ENCODE measurements around the gene TOR1B.
A peak's percentile ranks its signal among the peaks of the same experiment; 100 is the strongest.

Gene TOR1B

DNA sequence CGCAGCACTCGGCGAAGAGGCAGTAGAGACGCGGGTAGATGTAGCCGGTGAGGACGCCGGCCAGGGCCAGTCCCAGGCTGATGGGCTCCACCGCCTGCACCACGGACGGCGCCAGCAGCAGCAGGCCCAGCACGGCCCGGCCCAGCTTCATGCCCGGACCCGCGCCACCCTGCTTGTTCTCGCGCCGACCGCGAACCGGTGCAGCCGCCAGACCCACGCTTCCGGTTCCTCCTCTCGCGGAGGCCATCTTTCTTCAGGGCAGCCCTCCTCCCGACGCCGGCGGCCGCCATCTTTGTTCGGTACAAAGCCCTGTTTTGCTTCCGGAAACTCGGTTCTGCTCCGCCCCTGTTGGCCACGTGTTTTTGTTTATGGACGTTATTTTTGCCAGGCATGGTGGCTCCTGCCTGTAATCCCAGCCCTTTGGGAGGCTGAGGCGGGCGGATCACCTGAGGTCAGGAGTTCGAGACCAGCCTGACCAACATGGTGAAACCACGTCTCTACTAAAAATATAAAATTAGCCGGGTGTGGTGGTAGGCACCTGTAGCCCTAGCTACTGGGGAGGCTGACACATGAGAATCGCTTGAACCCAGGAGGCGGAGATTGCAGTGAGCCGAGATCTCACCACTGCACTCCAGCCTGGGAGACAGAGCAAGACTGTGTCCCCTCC is 21.1 kb downstream of the TOR1B start, which contains the start of gene TOR1A (continued):
- TF ChIP-seq, protein P1, sequence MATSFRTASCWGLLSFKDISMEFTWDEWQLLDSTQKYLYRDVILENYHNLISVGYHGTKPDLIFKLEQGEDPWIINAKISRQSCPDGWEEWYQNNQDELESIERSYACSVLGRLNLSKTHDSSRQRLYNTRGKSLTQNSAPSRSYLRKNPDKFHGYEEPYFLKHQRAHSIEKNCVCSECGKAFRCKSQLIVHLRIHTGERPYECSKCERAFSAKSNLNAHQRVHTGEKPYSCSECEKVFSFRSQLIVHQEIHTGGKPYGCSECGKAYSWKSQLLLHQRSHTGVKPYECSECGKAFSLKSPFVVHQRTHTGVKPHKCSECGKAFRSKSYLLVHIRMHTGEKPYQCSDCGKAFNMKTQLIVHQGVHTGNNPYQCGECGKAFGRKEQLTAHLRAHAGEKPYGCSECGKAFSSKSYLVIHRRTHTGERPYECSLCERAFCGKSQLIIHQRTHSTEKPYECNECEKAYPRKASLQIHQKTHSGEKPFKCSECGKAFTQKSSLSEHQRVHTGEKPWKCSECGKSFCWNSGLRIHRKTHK (tag by site-specific recombination; IDR thresholded peaks at IDR 0.05): no peak
- no peak for TF ChIP-seq ZNF169 (tag by site-specific recombination; IDR thresholded peaks at IDR 0.05)
- 0 out of 2 replicates have a peak, but pooled peaks have one; percentile 32 for TF ChIP-seq ZNF623 (tag by site-specific recombination; IDR thresholded peaks at IDR 0.05)
- no peak for TF ChIP-seq ZNF747 (tag by site-specific recombination; IDR thresholded peaks at IDR 0.05)
- TF ChIP-seq, protein P2, sequence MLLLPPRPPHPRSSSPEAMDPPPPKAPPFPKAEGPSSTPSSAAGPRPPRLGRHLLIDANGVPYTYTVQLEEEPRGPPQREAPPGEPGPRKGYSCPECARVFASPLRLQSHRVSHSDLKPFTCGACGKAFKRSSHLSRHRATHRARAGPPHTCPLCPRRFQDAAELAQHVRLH (tag by site-specific recombination; IDR thresholded peaks at IDR 0.05): peak; percentile 94
- no peak for TF ChIP-seq ZNF560 (tag by site-specific recombination; IDR thresholded peaks at IDR 0.05; ENCODE audit: borderline replicate concordance)
- TF ChIP-seq ZNF302 (tag by site-specific recombination; IDR thresholded peaks at IDR 0.05; ENCODE audit: low read depth): no peak
- peak; percentile 70 for TF ChIP-seq EGR2 (tag by site-specific recombination; IDR thresholded peaks at IDR 0.05; ENCODE audit: low read depth)
- TF ChIP-seq ZBTB48 (tag by site-specific recombination; IDR thresholded peaks at IDR 0.05): no peak
- TF ChIP-seq ZNF501 (tag by site-specific recombination; IDR thresholded peaks at IDR 0.05): peak; percentile 86
- TF ChIP-seq SP7 (tag by site-specific recombination; IDR thresholded peaks at IDR 0.05): peak; percentile 78; the same call in 1 of the 2 replicates
- TF ChIP-seq ZNF175 (tag by site-specific recombination; IDR thresholded peaks at IDR 0.05): no peak
- TF ChIP-seq IKZF3 (tag by site-specific recombination; IDR thresholded peaks at IDR 0.05): peak; percentile 87
- TF ChIP-seq, protein P3, sequence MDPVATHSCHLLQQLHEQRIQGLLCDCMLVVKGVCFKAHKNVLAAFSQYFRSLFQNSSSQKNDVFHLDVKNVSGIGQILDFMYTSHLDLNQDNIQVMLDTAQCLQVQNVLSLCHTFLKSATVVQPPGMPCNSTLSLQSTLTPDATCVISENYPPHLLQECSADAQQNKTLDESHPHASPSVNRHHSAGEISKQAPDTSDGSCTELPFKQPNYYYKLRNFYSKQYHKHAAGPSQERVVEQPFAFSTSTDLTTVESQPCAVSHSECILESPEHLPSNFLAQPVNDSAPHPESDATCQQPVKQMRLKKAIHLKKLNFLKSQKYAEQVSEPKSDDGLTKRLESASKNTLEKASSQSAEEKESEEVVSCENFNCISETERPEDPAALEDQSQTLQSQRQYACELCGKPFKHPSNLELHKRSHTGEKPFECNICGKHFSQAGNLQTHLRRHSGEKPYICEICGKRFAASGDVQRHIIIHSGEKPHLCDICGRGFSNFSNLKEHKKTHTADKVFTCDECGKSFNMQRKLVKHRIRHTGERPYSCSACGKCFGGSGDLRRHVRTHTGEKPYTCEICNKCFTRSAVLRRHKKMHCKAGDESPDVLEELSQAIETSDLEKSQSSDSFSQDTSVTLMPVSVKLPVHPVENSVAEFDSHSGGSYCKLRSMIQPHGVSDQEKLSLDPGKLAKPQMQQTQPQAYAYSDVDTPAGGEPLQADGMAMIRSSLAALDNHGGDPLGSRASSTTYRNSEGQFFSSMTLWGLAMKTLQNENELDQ (tag by site-specific recombination; IDR thresholded peaks at IDR 0.05; ENCODE audit: low read depth): no peak
- TF ChIP-seq ZNF138 (tag by site-specific recombination; IDR thresholded peaks at IDR 0.05; ENCODE audit: borderline replicate concordance): no peak
- no peak for TF ChIP-seq ZNF701 (tag by site-specific recombination; IDR thresholded peaks at IDR 0.05)
- no peak for TF ChIP-seq ZNF830 (tag by site-specific recombination; IDR thresholded peaks at IDR 0.05; ENCODE audit: low read depth)
- TF ChIP-seq, protein P4, sequence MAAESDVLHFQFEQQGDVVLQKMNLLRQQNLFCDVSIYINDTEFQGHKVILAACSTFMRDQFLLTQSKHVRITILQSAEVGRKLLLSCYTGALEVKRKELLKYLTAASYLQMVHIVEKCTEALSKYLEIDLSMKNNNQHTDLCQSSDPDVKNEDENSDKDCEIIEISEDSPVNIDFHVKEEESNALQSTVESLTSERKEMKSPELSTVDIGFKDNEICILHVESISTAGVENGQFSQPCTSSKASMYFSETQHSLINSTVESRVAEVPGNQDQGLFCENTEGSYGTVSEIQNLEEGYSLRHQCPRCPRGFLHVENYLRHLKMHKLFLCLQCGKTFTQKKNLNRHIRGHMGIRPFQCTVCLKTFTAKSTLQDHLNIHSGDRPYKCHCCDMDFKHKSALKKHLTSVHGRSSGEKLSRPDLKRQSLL (tag by site-specific recombination; IDR thresholded peaks at IDR 0.05): no peak
- no peak for TF ChIP-seq ZNF16 (tag by site-specific recombination; IDR thresholded peaks at IDR 0.05; ENCODE audit: low read depth)
- TF ChIP-seq, protein P5, sequence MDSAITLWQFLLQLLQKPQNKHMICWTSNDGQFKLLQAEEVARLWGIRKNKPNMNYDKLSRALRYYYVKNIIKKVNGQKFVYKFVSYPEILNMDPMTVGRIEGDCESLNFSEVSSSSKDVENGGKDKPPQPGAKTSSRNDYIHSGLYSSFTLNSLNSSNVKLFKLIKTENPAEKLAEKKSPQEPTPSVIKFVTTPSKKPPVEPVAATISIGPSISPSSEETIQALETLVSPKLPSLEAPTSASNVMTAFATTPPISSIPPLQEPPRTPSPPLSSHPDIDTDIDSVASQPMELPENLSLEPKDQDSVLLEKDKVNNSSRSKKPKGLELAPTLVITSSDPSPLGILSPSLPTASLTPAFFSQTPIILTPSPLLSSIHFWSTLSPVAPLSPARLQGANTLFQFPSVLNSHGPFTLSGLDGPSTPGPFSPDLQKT (IDR thresholded peaks at IDR 0.05; ENCODE audit: borderline replicate concordance, low read depth, low read length): no peak
- no peak for TF ChIP-seq ZNF670 (tag by site-specific recombination; IDR thresholded peaks at IDR 0.05; ENCODE audit: low read depth)
- 0 out of 2 replicates have a peak, but pooled peaks have one; percentile 49 for TF ChIP-seq ZNF2 (tag by site-specific recombination; IDR thresholded peaks at IDR 0.05)
- TF ChIP-seq, protein P6, sequence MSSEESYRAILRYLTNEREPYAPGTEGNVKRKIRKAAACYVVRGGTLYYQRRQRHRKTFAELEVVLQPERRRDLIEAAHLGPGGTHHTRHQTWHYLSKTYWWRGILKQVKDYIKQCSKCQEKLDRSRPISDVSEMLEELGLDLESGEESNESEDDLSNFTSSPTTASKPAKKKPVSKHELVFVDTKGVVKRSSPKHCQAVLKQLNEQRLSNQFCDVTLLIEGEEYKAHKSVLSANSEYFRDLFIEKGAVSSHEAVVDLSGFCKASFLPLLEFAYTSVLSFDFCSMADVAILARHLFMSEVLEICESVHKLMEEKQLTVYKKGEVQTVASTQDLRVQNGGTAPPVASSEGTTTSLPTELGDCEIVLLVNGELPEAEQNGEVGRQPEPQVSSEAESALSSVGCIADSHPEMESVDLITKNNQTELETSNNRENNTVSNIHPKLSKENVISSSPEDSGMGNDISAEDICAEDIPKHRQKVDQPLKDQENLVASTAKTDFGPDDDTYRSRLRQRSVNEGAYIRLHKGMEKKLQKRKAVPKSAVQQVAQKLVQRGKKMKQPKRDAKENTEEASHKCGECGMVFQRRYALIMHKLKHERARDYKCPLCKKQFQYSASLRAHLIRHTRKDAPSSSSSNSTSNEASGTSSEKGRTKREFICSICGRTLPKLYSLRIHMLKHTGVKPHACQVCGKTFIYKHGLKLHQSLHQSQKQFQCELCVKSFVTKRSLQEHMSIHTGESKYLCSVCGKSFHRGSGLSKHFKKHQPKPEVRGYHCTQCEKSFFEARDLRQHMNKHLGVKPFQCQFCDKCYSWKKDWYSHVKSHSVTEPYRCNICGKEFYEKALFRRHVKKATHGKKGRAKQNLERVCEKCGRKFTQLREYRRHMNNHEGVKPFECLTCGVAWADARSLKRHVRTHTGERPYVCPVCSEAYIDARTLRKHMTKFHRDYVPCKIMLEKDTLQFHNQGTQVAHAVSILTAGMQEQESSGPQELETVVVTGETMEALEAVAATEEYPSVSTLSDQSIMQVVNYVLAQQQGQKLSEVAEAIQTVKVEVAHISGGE (tag by site-specific recombination; conservative IDR thresholded peaks at IDR 0.05; ENCODE audit: low read depth): peak; percentile 97
- TF ChIP-seq SCRT1 (tag by site-specific recombination; IDR thresholded peaks at IDR 0.05; ENCODE audit: borderline replicate concordance): peak; percentile 53; the same call in 1 of the 2 replicates
- TF ChIP-seq KLF8 (tag by site-specific recombination; IDR thresholded peaks at IDR 0.05): peak; percentile 92
- no peak for TF ChIP-seq SETDB1 (IDR thresholded peaks at IDR 0.05; ENCODE audit: insufficient read length, low read length)
- TF ChIP-seq, protein P7, sequence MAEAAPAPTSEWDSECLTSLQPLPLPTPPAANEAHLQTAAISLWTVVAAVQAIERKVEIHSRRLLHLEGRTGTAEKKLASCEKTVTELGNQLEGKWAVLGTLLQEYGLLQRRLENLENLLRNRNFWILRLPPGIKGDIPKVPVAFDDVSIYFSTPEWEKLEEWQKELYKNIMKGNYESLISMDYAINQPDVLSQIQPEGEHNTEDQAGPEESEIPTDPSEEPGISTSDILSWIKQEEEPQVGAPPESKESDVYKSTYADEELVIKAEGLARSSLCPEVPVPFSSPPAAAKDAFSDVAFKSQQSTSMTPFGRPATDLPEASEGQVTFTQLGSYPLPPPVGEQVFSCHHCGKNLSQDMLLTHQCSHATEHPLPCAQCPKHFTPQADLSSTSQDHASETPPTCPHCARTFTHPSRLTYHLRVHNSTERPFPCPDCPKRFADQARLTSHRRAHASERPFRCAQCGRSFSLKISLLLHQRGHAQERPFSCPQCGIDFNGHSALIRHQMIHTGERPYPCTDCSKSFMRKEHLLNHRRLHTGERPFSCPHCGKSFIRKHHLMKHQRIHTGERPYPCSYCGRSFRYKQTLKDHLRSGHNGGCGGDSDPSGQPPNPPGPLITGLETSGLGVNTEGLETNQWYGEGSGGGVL (tag by site-specific recombination; IDR thresholded peaks at IDR 0.05): no peak
- no peak for TF ChIP-seq ZFP37 (tag by site-specific recombination; IDR thresholded peaks at IDR 0.05)
